Measurements from ENCODE around the gene ABHD12B. TPM values are rescaled to one million over a fixed set of nuclear protein-coding genes. Genes with fewer than 3 reads are reported as not detected.

The ABHD12B gene
- total and polyA plus RNA-seq, 2 of the 13 experiments (the other 11 are each of a cell fraction or from before 2014, with no cell fraction given), result not detected

GRCh38 chr14:50926851-50927386, 55.1 kb downstream of the ABHD12B start:
- Histone ChIP-seq H3K9ac (ENCODE audit: insufficient read depth, low read depth, low read length) (no peak overlapping the region), H4K20me1 (ENCODE audit: insufficient read depth, low read length) (no peaks in the 10 kb centered on the region), H3K27ac (ENCODE audit: extremely low read length, insufficient read depth, low read length) (no peak overlapping the region), H3K9me3 (ENCODE audit: low read length) (no peaks in the 10 kb centered on the region), H3K36me3 (replicated peaks in 1 of 2; ENCODE audit: control insufficient read depth in 1 of 2, insufficient read depth in 2 of 2, low read length in 2 of 2) (peaks cover 27 to 50% of the 10 kb centered on the region in 2 experiments), H3K27me3 (ENCODE audit: control insufficient read depth in 1 of 2, insufficient read depth in 2 of 2, low read length in 2 of 2) (no peaks in the 10 kb centered on the region), H3K4me3 (replicated peaks in 1 of 3; ENCODE audit: insufficient read depth in 1 of 3, low read depth in 2 of 3, low read length in 3 of 3) (no peak overlapping the region), H3K4me1 (ENCODE audit: insufficient read depth, low read length) (peaks cover 21% of the 10 kb centered on the region), H3K79me2 (ENCODE audit: insufficient read depth, low read length) (no peaks in the 10 kb centered on the region), H2AFZ (ENCODE audit: low read length) (no peak overlapping the region), H3K4me2 (ENCODE audit: low read depth, low read length) (no peak overlapping the region)
- intact Hi-C loops (cut with micrococcal nuclease; ENCODE audit: unreplicated experiment), result no loop called here
- in situ Hi-C loops (cut with HindIII; ENCODE audit: extremely low pct_ligation_motif_present, low pct_unique_long_range_greater_than_20kb), result no loop called here
- ATAC-seq (no peak), FAIRE-seq (no peak), DNase-seq (ENCODE audit: low spot score) (no peak)
- WGBS (ENCODE audit: low lambda C conversion rate), result 100% methylated on average over 3 of the region's 3 CpGs
- BruUV-seq (replicated peaks), result TSS peak; percentile 15
- ChIA-PET POLR2A (no interaction called here), CTCF (ENCODE audit: low intra/inter-chr PET ratio, low total read pairs) (no interaction called here)
- no peak for TF ChIP-seq SRSF4 (IDR thresholded peaks at IDR 0.05; ENCODE audit: low read depth, low read length, poor library complexity, severe bottlenecking)
- TF ChIP-seq, protein P1, sequence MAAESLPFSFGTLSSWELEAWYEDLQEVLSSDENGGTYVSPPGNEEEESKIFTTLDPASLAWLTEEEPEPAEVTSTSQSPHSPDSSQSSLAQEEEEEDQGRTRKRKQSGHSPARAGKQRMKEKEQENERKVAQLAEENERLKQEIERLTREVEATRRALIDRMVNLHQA (CRISPR knock-in tag; IDR thresholded peaks at IDR 0.05), result no peak
- TF ChIP-seq SP4 (CRISPR knock-in tag; IDR thresholded peaks at IDR 0.05), result no peak
- no peak for TF ChIP-seq PATZ1 (CRISPR knock-in tag; IDR thresholded peaks at IDR 0.05)
- TF ChIP-seq HNRNPUL1 (IDR thresholded peaks at IDR 0.05; ENCODE audit: low read depth, low read length), result no peak
- no peak for TF ChIP-seq SKIL (CRISPR knock-in tag; IDR thresholded peaks at IDR 0.05; ENCODE audit: borderline replicate concordance)
- no peak for TF ChIP-seq MBD4 (IDR thresholded peaks at IDR 0.05; ENCODE audit: borderline replicate concordance, low read length)
- TF ChIP-seq ATF4 (CRISPR knock-in tag; IDR thresholded peaks at IDR 0.05), result no peak
- TF ChIP-seq ZNF274 (CRISPR knock-in tag; IDR thresholded peaks at IDR 0.05), result no peak
- TF ChIP-seq, protein P2, sequence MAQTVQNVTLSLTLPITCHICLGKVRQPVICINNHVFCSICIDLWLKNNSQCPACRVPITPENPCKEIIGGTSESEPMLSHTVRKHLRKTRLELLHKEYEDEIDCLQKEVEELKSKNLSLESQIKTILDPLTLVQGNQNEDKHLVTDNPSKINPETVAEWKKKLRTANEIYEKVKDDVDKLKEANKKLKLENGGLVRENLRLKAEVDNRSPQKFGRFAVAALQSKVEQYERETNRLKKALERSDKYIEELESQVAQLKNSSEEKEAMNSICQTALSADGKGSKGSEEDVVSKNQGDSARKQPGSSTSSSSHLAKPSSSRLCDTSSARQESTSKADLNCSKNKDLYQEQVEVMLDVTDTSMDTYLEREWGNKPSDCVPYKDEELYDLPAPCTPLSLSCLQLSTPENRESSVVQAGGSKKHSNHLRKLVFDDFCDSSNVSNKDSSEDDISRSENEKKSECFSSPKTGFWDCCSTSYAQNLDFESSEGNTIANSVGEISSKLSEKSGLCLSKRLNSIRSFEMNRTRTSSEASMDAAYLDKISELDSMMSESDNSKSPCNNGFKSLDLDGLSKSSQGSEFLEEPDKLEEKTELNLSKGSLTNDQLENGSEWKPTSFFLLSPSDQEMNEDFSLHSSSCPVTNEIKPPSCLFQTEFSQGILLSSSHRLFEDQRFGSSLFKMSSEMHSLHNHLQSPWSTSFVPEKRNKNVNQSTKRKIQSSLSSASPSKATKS (CRISPR knock-in tag; IDR thresholded peaks at IDR 0.05), result no peak
- no peak for TF ChIP-seq SRSF1 (optimal IDR thresholded peaks at IDR 0.05; ENCODE audit: low read depth, low read length)
- no peak for TF ChIP-seq IKZF5 (CRISPR knock-in tag; IDR thresholded peaks at IDR 0.05)
